NOMO-1 treated with DMSO at 0.1 percent for 48 hours (cell line): Measurements from ENCODE around the gene LRRIQ1.
"Not testable (repeated sequence)": the region's sequence is repeated elsewhere in the genome, so short reads cannot be mapped to it uniquely, and the experiment has no call there.

ENCODE experiments used
- DNase-seq: peaks from one replicate; lab custom pipeline; 2025; ENCODE audit not compliant: unreplicated experiment; lab: John Stamatoyannopoulos, UW

LRRIQ1 gene

DNA sequence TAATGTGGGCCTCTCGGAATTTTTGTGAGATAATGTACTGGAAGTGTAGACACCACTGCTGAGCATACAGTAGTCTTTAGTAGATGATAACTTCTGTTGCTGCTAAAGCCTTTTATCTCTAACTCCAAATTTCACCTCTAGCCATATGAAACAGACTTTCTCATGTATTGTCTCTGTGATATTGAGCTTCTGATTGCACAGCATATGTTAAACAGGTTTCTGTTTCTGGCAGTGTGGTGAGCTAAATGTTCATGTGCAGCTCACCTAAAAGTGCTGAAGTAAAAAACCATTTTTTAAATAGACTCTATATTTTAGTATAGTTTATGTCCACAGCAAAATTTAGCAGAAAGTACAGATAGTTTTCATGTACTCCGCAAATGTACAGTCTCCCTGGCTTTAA lies 154.6 kb downstream of the LRRIQ1 start:
- no peak for DNase-seq

DNA sequence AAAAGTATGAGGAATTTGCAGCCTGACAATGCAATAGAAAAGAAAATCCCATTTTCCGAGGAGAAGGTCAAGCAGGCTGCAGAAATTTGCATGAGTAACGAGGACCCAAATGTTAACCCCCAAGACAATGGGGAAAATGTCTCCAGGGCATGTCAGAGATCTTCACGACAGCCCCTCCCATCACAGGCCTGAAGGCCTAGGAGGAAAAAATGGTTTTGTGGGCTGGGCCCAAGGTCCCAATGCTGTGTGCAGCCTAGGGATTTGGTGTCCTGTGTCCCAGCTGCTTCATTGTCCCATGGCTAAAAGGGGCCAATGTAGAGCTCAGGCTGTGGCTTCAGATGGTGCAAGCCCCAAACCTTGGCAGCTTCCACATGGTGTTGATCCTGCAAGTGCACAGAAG lies 167.7 kb downstream of the LRRIQ1 start:
- not testable (repeated sequence) for DNase-seq

DNA sequence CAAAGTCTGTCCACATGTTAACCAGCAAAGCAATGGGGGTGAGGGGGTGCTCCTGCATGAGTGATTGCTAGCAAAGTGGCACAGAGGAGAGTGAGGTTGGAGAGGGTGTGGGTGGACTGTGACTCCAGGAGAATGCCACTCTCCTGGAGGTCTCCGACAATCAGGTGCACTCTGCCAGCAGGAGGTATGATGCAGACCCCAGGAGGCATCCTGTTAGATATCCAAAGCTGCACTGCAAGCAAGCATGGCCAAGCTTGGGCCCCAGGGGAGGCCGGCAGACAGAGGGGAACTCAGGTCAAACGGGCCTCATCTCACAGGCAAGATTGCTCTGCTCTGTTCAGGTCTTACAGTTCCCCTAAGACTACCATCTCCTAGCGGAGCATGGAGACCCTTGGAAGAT lies 170.4 kb downstream of the LRRIQ1 start:
- no peak for DNase-seq

DNA sequence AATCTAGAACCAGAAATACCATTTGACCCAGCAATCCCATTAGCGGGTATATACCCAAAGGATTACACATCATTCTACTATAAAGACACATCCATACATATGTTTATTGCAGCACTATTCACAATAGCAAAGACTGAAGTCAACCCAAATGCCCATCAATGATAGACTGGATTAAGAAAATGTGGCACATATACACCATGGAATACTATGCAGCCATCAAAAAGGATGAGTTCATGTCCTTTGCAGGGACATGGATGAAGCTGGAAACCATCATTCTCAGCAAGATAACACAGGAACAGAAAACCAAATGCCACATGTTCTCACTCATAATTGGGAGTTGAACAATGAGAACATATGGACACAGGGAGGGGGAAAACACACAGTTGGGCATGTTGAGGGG lies 188.2 kb downstream of the LRRIQ1 start:
- not testable (repeated sequence) for DNase-seq

DNA sequence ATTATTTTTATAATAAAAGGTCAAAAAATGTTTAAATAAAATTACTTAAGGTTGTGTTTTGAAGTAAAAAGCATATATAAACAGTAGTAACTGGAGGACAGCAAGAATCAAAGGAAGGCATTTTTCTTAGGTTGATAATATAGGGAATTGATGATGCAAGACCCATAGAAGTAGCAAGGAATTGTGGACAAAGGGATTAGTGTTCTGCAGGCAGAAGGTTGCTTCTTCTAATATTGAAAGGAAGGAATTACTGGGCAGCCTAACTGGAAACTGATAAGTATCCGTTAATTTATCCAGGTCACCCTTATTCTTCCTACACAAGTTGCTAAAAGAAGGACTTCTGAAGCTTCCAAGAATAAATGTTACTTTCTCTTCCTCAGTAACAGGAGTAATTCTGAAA lies 189.3 kb downstream of the LRRIQ1 start:
- no peak for DNase-seq

DNA sequence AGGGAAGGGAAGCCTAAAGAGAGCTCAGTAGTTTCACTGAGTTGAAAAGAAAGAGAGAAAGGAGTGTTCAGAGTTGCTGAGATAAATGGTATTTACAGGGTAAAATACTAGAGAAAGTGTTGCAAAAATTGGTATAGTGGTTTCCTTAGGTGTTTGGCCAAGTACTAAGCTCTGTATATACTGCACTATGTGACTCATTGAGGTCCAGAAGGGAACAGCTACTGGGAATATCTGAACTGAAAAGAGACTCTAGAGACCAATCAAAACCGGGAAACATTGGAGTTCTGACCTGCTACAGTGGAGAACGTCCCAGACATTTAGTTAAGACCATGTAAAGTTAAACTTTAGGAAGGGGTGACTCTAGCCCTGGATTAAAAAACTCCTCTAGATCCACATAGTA lies 201.2 kb downstream of the LRRIQ1 start:
- no peak for DNase-seq

DNA sequence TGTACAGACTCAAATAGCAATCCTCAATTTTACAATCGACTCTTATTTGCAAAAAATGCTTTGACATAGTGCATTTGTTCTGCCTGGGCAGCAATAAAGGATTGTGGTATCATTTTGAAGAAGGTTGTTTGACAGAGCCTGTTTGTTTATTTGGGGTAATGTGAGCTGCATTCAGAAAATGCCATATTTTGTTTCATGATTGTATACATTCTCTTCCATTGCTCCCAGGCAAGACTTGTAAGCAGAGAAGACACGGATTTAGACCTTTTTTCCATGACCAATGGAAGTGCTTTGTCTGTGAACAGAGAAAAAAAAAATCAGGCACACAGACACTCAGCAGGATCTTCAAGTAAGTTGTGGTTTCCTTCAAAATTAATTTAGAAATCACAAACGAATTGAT lies 208.4 kb downstream of the LRRIQ1 start:
- no peak for DNase-seq

DNA sequence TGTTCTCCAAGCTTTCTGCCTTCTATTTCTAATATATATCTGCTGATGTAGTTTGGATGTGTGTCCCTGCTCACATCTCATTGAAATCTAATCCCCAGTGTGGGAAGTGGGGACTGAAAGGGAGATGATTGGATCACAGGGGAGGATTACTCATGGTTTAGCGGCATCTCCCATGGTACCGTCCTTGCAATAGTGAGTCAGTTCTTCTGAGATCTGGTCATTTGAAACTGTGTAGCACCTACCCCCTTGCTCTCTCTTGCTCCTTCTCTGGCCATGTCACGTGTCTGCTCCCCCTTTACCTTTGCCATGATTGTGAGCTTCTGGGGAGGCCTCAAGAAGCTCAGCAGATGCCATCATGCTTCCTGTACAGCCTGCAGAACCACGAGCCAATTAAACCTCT lies 217.7 kb downstream of the LRRIQ1 start:
- DNase-seq = no peak

DNA sequence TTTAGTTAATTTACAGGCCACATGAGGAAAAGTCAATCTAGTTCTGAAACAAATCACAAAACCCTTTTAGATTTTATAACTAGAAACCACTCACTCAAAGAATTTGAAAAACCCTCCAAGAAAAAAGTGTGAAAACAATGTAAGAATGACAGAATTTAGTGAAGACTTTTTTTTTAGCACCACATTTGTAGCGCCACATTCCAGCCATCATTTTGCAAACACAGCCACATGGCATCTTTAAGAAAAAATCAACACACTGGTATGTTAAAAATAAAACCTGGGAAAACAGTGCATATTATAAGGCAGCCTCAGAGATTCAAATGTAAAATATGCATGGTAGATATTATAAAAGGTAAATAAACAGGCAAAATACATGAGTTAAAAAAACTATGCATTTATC lies 221.5 kb downstream of the LRRIQ1 start:
- no peak for DNase-seq

DNA sequence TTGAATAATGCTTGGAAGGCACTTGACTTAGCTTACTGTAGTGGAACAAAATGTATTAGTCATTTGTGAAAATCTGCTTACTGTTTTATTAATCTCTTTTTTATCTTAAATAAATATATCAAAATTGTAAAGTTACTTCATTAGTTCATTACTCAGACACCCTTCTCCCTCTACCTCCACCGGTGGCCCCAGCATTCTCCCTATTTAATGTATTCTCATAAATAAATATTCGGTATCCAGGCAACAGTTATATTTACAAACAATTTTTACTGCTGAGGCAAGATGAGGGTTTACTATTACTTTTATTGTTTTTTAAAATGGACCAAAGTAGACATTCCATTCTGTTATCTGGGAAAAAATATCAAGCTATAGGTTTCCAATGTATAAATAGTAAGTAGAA lies 224.3 kb downstream of the LRRIQ1 start:
- DNase-seq = no peak

DNA sequence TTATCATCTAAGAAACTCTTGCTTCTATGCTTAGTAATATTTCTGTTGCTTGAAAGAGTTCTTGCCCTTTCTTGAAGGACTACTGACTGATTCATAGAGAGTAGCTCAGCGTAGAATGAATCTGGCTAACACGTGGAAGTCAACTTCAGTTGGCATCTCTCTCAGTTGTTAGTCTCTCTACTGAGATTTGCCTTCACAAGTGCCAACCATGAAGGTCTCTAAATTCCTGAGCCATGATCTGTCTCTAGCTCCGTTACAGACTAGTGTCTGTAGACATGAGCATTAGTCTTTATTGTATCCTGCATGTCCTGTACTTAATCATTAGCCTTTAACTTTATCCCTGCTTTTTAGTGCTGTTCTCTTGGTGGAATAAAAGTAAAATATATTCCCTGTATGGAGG lies 224.7 kb downstream of the LRRIQ1 start:
- no peak for DNase-seq

DNA sequence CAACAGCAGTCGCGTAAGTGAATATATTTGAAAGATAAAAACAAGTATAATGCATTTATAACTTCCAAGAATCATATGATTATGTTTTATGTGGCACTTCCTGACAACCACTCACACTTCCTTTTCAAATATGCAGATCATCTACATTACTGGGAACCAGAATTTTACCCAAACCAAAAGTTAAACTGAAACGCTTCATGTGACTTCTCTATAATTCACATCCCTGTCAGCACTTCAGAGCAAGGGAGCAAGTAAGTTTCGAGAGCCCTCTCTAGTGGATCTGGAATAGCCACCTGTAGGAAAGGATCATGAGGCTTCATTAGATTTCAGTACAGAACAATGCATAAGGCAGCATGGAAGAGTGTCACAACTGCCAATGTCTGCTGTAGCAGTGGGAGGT lies 230.2 kb downstream of the LRRIQ1 start:
- DNase-seq = no peak

DNA sequence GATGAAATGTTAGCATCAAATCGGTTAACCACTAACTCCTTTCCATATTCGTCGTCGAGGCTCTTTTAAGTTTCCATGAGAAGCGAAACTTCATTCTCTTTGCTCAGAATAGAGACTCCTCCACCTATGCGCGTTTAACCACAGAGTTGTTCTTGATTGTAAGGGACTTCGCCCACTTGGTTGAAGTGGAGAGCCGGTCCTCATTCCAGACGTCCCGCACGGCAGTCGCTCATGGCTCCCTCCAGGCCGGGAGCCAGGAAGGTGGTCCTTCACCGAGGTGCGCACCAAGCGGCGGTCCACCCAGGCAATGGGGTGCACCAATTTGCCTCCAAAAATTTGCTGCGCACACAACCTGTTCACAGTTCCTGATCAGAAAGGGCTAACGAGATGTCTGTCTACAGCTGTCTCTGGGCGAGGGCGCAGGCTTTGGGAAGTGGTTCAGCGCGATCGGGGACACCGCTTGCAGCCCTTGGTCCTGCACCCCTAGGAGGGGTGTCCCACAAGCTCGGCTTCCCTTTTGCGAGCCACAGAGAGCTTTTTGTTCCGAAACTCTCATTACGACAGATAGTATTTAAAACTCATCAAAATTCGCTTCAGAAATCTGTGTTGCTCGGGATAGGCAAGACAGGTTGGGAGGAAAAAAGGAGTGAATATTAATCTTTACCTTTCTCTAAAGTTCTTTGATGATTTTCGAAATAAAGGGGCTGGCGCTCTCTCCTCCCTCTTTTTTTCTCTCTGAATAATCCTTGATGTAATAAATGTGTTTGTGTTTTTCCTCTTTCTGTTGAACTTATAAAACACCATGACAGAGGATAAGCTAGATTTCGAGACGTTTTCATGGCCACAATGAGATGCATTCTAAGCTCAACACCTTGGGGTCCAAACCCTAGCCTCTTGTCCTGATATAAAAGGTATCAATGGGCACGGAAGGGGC lies 237.5 kb downstream of the LRRIQ1 start:
- no peak for DNase-seq

DNA sequence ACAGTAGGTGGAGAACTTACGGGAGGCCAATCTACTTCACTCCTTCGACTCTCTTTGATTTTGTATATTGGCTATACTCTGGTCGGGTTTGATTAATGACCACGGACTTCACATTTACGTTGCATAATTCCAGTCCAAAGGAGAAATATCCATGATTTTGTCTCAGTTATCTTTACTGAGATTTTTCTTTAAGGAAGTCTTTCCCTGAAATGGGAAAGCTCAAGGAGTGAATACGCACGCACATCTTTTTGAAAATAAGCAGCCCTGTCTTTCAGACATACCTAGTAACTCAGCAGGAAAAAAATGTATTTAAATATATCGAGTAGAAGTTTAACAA lies 238.1 kb downstream of the LRRIQ1 start:
- DNase-seq = no peak

DNA sequence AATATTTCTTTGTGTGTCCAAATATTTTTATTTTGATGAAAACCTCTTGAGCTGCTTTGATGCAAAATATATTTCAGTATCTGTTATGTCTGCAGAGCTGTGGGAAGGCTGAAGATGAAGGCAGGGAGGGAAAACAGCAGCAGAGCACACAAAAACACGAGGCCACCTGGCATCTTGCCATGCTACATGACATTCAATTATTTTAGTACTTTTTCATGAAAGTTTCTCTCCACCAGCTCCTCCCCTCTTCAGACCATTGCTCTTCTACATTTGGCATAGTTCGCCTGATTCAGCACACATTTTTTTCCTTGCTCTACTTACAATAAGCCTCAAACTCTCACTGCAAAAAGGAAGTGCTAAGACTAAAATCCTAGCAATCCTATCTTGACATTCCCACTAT lies 239.2 kb downstream of the LRRIQ1 start:
- DNase-seq = no peak

DNA sequence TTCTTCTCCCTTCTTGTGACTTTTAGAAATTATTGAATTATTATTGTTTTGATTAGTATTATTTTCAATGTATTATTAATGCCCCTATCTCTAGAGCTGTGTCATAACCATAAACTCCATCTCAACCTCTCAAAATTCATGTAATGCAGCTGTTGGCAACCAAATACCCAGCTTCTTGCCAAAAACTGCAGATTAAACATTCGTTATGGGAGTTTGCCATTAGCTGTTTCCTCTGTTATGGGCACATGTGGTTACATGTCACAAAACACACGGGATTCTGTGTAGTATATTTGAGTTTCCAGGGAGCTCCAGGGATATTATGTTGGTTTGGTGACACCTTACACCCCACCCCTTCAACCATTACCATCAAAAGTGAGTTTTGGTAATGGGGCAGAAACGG lies 241.0 kb downstream of the LRRIQ1 start:
- DNase-seq = no peak

DNA sequence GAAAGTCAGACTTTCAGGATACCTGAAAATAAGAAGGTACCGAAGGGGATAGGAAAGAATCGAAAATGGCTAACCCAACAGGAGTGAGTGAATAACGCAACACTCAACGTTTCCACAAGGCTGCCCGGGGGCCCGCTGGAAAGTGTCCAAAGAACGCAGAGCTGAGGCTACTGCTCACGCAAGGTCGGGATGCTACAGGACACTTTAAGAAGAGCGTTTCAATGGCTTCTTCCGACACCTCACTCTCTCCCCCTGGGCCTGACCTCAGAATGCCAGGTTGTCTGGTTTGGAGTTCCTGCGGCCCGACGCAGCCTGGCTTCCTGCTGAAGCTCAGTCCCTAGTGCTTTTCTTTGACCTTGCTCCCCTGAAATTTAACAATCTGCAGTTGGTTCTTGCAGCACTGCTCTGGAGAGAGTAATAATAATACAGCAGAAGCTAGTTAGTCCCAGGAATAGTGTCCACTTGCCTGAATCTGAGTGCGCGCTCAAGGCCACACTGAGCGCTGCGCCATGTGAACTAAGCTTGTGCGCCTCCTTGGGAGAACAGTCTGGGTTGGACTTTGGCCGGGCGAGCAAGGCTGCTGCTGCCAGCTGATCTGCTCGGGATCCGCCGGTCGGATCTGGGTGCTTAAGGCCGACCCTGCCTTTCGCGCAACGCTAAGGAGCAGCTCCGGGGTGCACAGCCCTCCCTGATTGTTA lies 241.9 kb downstream of the LRRIQ1 start:
- DNase-seq = no peak

DNA sequence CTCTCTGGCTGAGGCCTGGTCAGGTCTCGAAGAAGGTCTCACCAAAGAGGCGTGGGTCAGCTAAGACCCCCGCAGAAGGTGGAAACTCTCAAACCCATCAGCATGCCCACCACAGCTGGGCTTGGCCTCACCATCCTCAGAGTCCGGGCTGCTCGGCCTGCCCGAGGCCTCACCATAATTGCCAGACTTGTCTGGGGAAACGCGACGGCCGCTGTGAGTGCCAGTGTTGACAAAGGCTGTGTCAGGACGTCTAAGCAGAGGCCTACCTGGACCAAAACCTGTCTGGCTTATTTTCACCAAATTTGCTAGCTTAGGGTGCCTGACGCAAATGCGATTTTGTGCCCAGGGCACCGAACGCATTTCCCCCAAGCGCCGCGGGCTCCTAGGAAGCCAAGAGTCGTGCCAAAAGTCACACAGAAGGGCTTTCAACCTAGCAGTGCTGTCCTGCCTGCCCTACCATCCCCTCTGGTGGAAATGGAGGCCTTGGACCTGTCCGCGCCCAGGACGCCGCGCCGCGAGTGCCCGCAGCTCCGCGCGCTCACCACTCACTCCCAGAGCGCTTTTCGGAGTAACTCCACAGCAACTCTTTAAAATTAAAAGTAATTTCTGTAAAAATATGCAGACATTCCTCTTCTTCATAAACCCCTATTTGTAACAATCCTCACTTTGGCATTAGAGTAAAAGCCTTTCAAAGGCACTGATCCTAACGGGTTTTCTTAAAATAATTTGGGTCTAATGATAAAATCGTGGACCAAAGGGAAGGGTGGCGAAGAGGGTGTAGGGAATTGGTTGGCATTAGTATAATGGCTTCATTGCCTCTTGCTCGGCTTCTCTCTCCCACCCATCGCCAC lies 242.7 kb downstream of the LRRIQ1 start:
- no peak for DNase-seq

DNA sequence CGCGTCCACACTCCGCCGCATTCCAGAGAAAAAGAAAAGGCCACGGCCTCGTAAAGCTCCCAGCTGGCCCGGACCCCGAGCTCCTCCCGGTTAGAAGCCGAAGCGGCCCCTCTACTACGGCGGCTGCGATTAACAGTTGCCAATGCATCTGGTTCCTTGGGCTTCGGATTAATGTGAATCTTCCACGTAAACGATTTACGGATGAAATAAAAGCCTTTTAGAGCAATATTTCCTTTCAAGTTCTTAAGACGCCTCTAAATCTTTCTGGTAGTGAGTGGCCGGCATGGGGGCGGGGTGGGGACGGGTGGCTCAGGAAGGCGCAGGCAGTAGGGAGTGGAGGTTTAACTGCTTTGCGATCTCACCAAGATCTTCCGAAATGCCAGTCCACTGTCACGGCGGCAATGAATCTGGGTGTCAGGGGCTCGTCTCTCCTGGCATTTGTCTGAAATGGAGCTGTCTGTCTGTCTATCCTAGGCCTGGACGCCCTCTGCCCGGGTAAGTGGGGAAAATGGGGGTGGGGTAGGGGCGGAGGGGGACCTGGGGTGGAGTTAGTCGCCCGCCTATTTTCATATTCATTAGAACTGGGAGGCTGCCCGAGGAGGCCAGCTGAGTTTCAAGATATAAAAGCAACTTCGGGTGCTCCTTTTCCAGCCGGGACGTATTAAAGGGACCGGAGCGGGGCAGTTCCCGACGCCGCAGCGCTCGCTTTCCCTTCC lies 243.5 kb downstream of the LRRIQ1 start:
- DNase-seq = no peak

DNA sequence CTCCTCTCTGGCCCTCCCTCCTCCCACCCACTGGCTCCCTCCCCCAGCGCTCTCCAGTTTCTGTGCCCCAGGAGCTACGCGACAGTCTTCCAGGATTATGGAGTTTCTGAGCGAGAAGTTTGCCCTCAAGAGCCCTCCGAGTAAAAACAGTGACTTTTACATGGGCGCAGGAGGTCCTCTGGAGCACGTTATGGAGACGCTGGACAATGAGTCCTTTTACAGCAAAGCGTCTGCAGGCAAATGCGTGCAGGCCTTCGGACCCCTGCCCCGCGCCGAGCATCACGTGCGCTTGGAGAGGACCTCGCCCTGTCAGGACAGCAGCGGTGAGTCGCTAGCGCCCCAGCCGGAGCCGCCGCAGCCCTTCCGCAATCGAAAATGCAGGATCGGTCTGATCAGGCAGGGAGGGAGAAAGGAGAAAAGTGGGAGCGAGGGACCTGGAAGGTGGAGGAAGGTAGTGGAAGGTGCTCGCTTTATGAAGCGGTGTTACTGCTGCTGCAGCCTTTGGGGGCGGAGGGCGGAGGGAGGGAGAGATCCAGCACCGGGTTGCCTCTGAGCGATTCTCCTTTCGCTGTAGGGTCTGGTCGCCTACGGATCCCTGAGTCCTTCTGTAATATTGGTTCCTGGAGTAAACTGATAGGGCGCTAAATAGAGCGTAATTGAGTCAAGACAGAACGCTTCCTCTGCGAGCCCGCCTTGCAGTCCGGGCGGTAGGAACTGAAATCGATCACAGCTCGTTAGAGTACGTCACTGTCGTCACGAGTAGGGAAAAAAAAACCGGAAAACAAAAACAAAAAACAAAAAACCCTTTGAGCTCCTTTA lies 244.2 kb downstream of the LRRIQ1 start, which contains the start of gene ALX1:
TSS of gene ALX1 (plus strand) at position 56 of the 819 bp plus-strand sequence. CDS start at position 98, 42 bp downstream.
- no peak for DNase-seq
